Stimulated activated naive CD8-positive, alpha-beta T cell treated with anti-CD3 and anti-CD28 coated beads, Interleukin-15, Interleukin-2, amounts not matched to agents 100 ng/mL and 50 ng/mL, for 24 hours (primary cell): ENCODE results near the gene WDR89.
"Not testable (repeated sequence)": the region's sequence is repeated elsewhere in the genome, so short reads cannot be mapped to it uniquely, and the experiment has no call there.

Source experiments
- H3K27ac Mint-ChIP-seq: one replicate; pipeline ENCODE4 v1.8.0; 2021; ENCODE audit warnings: mild to moderate bottlenecking, mixed read lengths
- H3K27me3 Mint-ChIP-seq: one replicate; pipeline ENCODE4 v1.8.0; 2021; ENCODE audit warnings: mixed read lengths
- H3K36me3 Mint-ChIP-seq: one replicate; pipeline ENCODE4 v1.8.0; 2021; ENCODE audit warnings: low read depth, mixed read lengths
- H3K4me1 Mint-ChIP-seq: one replicate; pipeline ENCODE4 v1.8.0; 2021; ENCODE audit warnings: low read depth, mixed read lengths
- H3K4me3 Mint-ChIP-seq: one replicate; pipeline ENCODE4 v1.8.0; 2021; ENCODE audit warnings: mild to moderate bottlenecking, mixed read lengths
- H3K9me3 Mint-ChIP-seq: one replicate; pipeline ENCODE4 v1.8.0; 2021; ENCODE audit warnings: mixed read lengths

The WDR89 gene

GRCh38 chr14:63663428-63664341 lies 22.0 kb upstream of the WDR89 start:
- no peaks in the 10 kb centered on the region for H3K36me3 Mint-ChIP-seq

GRCh38 chr14:63662776-63663175 lies 21.1 kb upstream of the WDR89 start:
- H3K27me3 Mint-ChIP-seq, result no peaks in the 10 kb centered on the region
- H3K4me3 Mint-ChIP-seq, result no peak overlapping the region
- H3K27ac Mint-ChIP-seq, result no peak overlapping the region

More at GRCh38 chr14:63663428-63664341, 22.0 kb upstream of the WDR89 start:
- no peaks in the 10 kb centered on the region for H3K4me1 Mint-ChIP-seq
- H3K9me3 Mint-ChIP-seq, result no peaks in the 10 kb centered on the region
- H3K27ac Mint-ChIP-seq, result no peak overlapping the region
- no peaks in the 10 kb centered on the region for H3K27me3 Mint-ChIP-seq
- H3K4me3 Mint-ChIP-seq, result no peak overlapping the region

GRCh38 chr14:63661881-63662280 lies 20.2 kb upstream of the WDR89 start:
- H3K27me3 Mint-ChIP-seq, H3K36me3 Mint-ChIP-seq, H3K9me3 Mint-ChIP-seq, H3K27ac Mint-ChIP-seq, H3K4me3 Mint-ChIP-seq, H3K4me1 Mint-ChIP-seq: not testable (repeated sequence)

More at GRCh38 chr14:63662776-63663175, 21.1 kb upstream of the WDR89 start:
- H3K4me1 Mint-ChIP-seq, result no peaks in the 10 kb centered on the region
- no peaks in the 10 kb centered on the region for H3K36me3 Mint-ChIP-seq
- H3K9me3 Mint-ChIP-seq, result no peaks in the 10 kb centered on the region

GRCh38 chr14:63659726-63660125 lies 18.1 kb upstream of the WDR89 start:
- Mint-ChIP-seq H3K4me3 (no peak overlapping the region), H3K36me3 (no peaks in the 10 kb centered on the region), H3K27ac (no peak overlapping the region)

GRCh38 chr14:63656194-63656593 lies 14.5 kb upstream of the WDR89 start:
- no peaks in the 10 kb centered on the region for H3K27me3 Mint-ChIP-seq
- no peaks in the 10 kb centered on the region for H3K9me3 Mint-ChIP-seq
- H3K4me1 Mint-ChIP-seq, result peaks cover 13% of the 10 kb centered on the region
- no peak overlapping the region for H3K4me3 Mint-ChIP-seq
- no peak overlapping the region for H3K27ac Mint-ChIP-seq
- H3K36me3 Mint-ChIP-seq, result peaks cover 5% of the 10 kb centered on the region

More at GRCh38 chr14:63659726-63660125, 18.1 kb upstream of the WDR89 start:
- Mint-ChIP-seq H3K9me3 (no peaks in the 10 kb centered on the region), H3K27me3 (no peaks in the 10 kb centered on the region), H3K4me1 (no peaks in the 10 kb centered on the region)

GRCh38 chr14:63654936-63655335 lies 13.3 kb upstream of the WDR89 start:
- Mint-ChIP-seq H3K4me1 (peaks cover 23% of the 10 kb centered on the region), H3K36me3 (peaks cover 5% of the 10 kb centered on the region), H3K27ac (no peak overlapping the region), H3K4me3 (no peak overlapping the region), H3K9me3 (no peaks in the 10 kb centered on the region), H3K27me3 (no peaks in the 10 kb centered on the region)

- Mint-ChIP-seq H3K4me1 (peaks cover 29% of the 10 kb centered on the region), H3K27ac (no peak overlapping the region), H3K9me3 (no peaks in the 10 kb centered on the region), H3K36me3 (peaks cover 5% of the 10 kb centered on the region), H3K27me3 (no peaks in the 10 kb centered on the region), H3K4me3 (no peak overlapping the region)
Measured at GRCh38 chr14:63654346-63654745, 12.7 kb upstream of the WDR89 start.

- H3K4me1 Mint-ChIP-seq, result peaks cover 38% of the 10 kb centered on the region
- no peak overlapping the region for H3K4me3 Mint-ChIP-seq
- H3K27me3 Mint-ChIP-seq, result no peaks in the 10 kb centered on the region
- peak overlapping the region; percentile 55 for H3K27ac Mint-ChIP-seq
- H3K36me3 Mint-ChIP-seq, result peaks cover 5% of the 10 kb centered on the region
- no peaks in the 10 kb centered on the region for H3K9me3 Mint-ChIP-seq
Measured at GRCh38 chr14:63652406-63652805, 10.7 kb upstream of the WDR89 start.

GRCh38 chr14:63650256-63650952 lies 8.7 kb upstream of the WDR89 start:
- Mint-ChIP-seq H3K27me3 (no peaks in the 10 kb centered on the region), H3K4me1 (peaks cover 39% of the 10 kb centered on the region), H3K4me3 (peak overlapping the region; percentile 62), H3K9me3 (no peaks in the 10 kb centered on the region), H3K27ac (peak overlapping the region; percentile 93), H3K36me3 (peaks cover 5% of the 10 kb centered on the region)

GRCh38 chr14:63647696-63648410 lies 6.2 kb upstream of the WDR89 start:
- H3K36me3 Mint-ChIP-seq, result peaks cover 5% of the 10 kb centered on the region
- no peaks in the 10 kb centered on the region for H3K27me3 Mint-ChIP-seq
- no peaks in the 10 kb centered on the region for H3K9me3 Mint-ChIP-seq
- peaks cover 41% of the 10 kb centered on the region for H3K4me1 Mint-ChIP-seq
- H3K27ac Mint-ChIP-seq, result no peak overlapping the region
- no peak overlapping the region for H3K4me3 Mint-ChIP-seq

- Mint-ChIP-seq H3K36me3 (peaks cover 6% of the 10 kb centered on the region), H3K27ac (no peak overlapping the region), H3K4me1 (peaks cover 31% of the 10 kb centered on the region), H3K9me3 (no peaks in the 10 kb centered on the region), H3K27me3 (no peaks in the 10 kb centered on the region), H3K4me3 (no peak overlapping the region)
Measured at GRCh38 chr14:63644741-63645140, 3.1 kb upstream of the WDR89 start.

- Mint-ChIP-seq H3K4me3 (peak overlapping the region; percentile 97), H3K36me3 (peaks cover 16% of the 10 kb centered on the region), H3K27me3 (no peaks in the 10 kb centered on the region), H3K9me3 (no peaks in the 10 kb centered on the region), H3K27ac (peak overlapping the region; percentile 96), H3K4me1 (peaks cover 40% of the 10 kb centered on the region)
Measured at GRCh38 chr14:63642656-63643382, 1.1 kb upstream of the WDR89 start.

- H3K4me1 Mint-ChIP-seq, result peaks cover 40% of the 10 kb centered on the region
Measured at GRCh38 chr14:63642229-63642611, 549 bp upstream of the WDR89 start.

GRCh38 chr14:63638493-63638892 lies 3.2 kb downstream of the WDR89 start:
- Mint-ChIP-seq H3K9me3 (peaks cover 14% of the 10 kb centered on the region), H3K36me3 (peaks cover 45% of the 10 kb centered on the region), H3K4me3 (peak overlapping the region; percentile 80), H3K27me3 (no peaks in the 10 kb centered on the region), H3K4me1 (peaks cover 68% of the 10 kb centered on the region), H3K27ac (peak overlapping the region; percentile 54)

More at GRCh38 chr14:63642229-63642611, 549 bp upstream of the WDR89 start:
- Mint-ChIP-seq H3K36me3 (peaks cover 20% of the 10 kb centered on the region), H3K4me3 (peak overlapping the region; percentile 97), H3K27me3 (no peaks in the 10 kb centered on the region), H3K27ac (peak overlapping the region; percentile 96), H3K9me3 (no peaks in the 10 kb centered on the region)
